GM23338 (cell line): Measurements from ENCODE around the gene CELF2. TPM values are rescaled to one million over a fixed set of nuclear protein-coding genes. Genes with fewer than 3 reads are reported as not detected.

ENCODE experiments used
- ATAC-seq: fragments of 200-7000 bp; cut with Tn5 transposase; 3 replicates; pipeline ENCODE4 v1.9.1; 2020
- DNase-seq: peaks from one replicate; pipeline ENCODE4 v3.0.0-alpha.2; 2015; ENCODE audit warnings: low spot score
- H2AFZ ChIP-seq: fragments of 200-600 bp; sonication (generic); 2 replicates; pipeline ENCODE4 v1.8.0; 2016; ENCODE audit warnings: antibody characterized with exemption, mild to moderate bottlenecking, moderate library complexity
- H3F3A ChIP-seq: fragments of 200-600 bp; sonication (generic); replicated peaks from 2 replicates; pipeline ENCODE4 v1.8.0; 2017; ENCODE audit warnings: antibody characterized with exemption, mixed run types, low read depth
- H3K27ac ChIP-seq: fragments of 200-600 bp; sonication (generic); 2 replicates; pipeline ENCODE4 v1.6.1; 2016; ENCODE audit warnings: low read depth
- H3K27me3 ChIP-seq: fragments of 200-600 bp; sonication (generic); 2 replicates; pipeline ENCODE4 v1.8.0; 2016; ENCODE audit warnings: mild to moderate bottlenecking, mixed run types, moderate library complexity; ENCODE audit not compliant: insufficient read depth
- H3K36me3 ChIP-seq: fragments of 200-600 bp; sonication (generic); 2 replicates; pipeline ENCODE4 v1.8.0; 2016; ENCODE audit warnings: mild to moderate bottlenecking; ENCODE audit not compliant: insufficient read depth
- H3K4me1 ChIP-seq: fragments of 200-600 bp; sonication (generic); 2 replicates; pipeline ENCODE4 v1.8.0; 2016; ENCODE audit warnings: mild to moderate bottlenecking, moderate library complexity; ENCODE audit not compliant: insufficient read depth
- H3K4me2 ChIP-seq: fragments of 200-600 bp; sonication (generic); 2 replicates; pipeline ENCODE4 v1.7.1; 2017; ENCODE audit warnings: mixed run types
- H3K4me3 ChIP-seq: fragments of 200-600 bp; sonication (generic); 2 replicates; pipeline ENCODE4 v1.6.1; 2016; ENCODE audit warnings: mixed run types
- H3K79me2 ChIP-seq: fragments of 200-600 bp; sonication (generic); replicated peaks from 2 replicates; pipeline ENCODE4 v1.8.0; 2017; ENCODE audit warnings: mild to moderate bottlenecking; ENCODE audit not compliant: insufficient read depth
- H3K9me2 ChIP-seq: fragments of 200-600 bp; sonication (generic); 2 replicates; pipeline ENCODE4 v1.8.0; 2017; ENCODE audit not compliant: insufficient read depth
- H4K20me1 ChIP-seq: fragments of 200-600 bp; sonication (generic); replicated peaks from 2 replicates; pipeline ENCODE4 v1.8.0; 2017; ENCODE audit warnings: mild to moderate bottlenecking; ENCODE audit not compliant: insufficient read depth
- H3K27ac Mint-ChIP-seq: 2 replicates; pipeline ENCODE4 v1.8.0; 2020; ENCODE audit warnings: inconsistent platforms, mild to moderate bottlenecking, moderate library complexity, mixed read lengths
- H3K27me3 Mint-ChIP-seq: 3 replicates; pipeline ENCODE4 v1.8.0; 2022; ENCODE audit warnings: low read depth, mild to moderate bottlenecking, moderate library complexity, mixed read lengths, inconsistent platforms; ENCODE audit not compliant: insufficient read depth, poor library complexity
- H3K36me3 Mint-ChIP-seq: 3 replicates; pipeline ENCODE4 v1.8.0; 2021; ENCODE audit warnings: low read depth, mild to moderate bottlenecking, inconsistent platforms, moderate library complexity, mixed read lengths
- H3K4me1 Mint-ChIP-seq: 3 replicates; pipeline ENCODE4 v1.8.0; 2020; ENCODE audit warnings: mild to moderate bottlenecking, inconsistent platforms, mixed read lengths
- H3K4me3 Mint-ChIP-seq: 3 replicates; pipeline ENCODE4 v1.8.0; 2021; ENCODE audit warnings: moderate library complexity, mild to moderate bottlenecking, inconsistent platforms, mixed read lengths
- H3K9me3 Mint-ChIP-seq: 3 replicates; pipeline ENCODE4 v1.8.0; 2020; ENCODE audit warnings: moderate library complexity, mild to moderate bottlenecking, inconsistent platforms, mixed read lengths
- CREB1 ChIP-seq: fragments of 250-450 bp; sonication (Bioruptor Pico); IDR thresholded peaks from 2 replicates; pipeline ENCODE4 v1.5.0; 2020; ENCODE audit warnings: low read depth, mild to moderate bottlenecking, moderate library complexity
- CTCF ChIP-seq, 2 experiments: fragments of 200-600 bp in 1 of 2; sonication (generic) in 1 of 2; conservative IDR thresholded peaks; 2 replicates each; pipeline versions ENCODE4 v1.5.1 to v1.6.1; 2016 to 2017; ENCODE audit warnings: antibody characterized with exemption in 2 of 2, low read depth in 2 of 2, mild to moderate bottlenecking in 2 of 2, moderate library complexity in 1 of 2
- ETS1 ChIP-seq: IDR thresholded peaks from 2 replicates; pipeline ENCODE4 v1.6.1; 2016; ENCODE audit warnings: antibody characterized with exemption
- EZH2 ChIP-seq: fragments of 200-600 bp; sonication (generic); IDR thresholded peaks from one replicate; pipeline ENCODE4 v1.8.0; 2017; ENCODE audit warnings: antibody characterized with exemption, mild to moderate bottlenecking, low read depth; ENCODE audit not compliant: unreplicated experiment
- EZH2phosphoT487 ChIP-seq: fragments of 200-600 bp; sonication (generic); IDR thresholded peaks from one replicate; pipeline ENCODE4 v1.8.1; 2018; ENCODE audit warnings: antibody characterized with exemption; ENCODE audit not compliant: unreplicated experiment
- JUNB ChIP-seq: IDR thresholded peaks from one replicate; pipeline ENCODE4 v1.6.1; 2016; ENCODE audit warnings: antibody characterized with exemption; ENCODE audit not compliant: unreplicated experiment
- NANOG ChIP-seq: IDR thresholded peaks from 2 replicates; pipeline ENCODE4 v1.6.1; 2016; ENCODE audit warnings: antibody characterized with exemption, borderline replicate concordance
- POLR2AphosphoS5 ChIP-seq: IDR thresholded peaks from 2 replicates; pipeline ENCODE4 v1.6.1; 2016; ENCODE audit warnings: antibody characterized with exemption, low read depth
- REST ChIP-seq: IDR thresholded peaks from one replicate; pipeline ENCODE4 v1.6.1; 2018; ENCODE audit warnings: antibody characterized with exemption; ENCODE audit not compliant: unreplicated experiment
- STAT1 ChIP-seq: IDR thresholded peaks from one replicate; pipeline ENCODE4 v1.6.1; 2016; ENCODE audit warnings: antibody characterized with exemption; ENCODE audit not compliant: unreplicated experiment
- ZNF114 ChIP-seq: fragments of 250-450 bp; sonication (Bioruptor Pico); IDR thresholded peaks from 2 replicates; pipeline ENCODE4 v1.5.0; 2020; ENCODE audit warnings: mild to moderate bottlenecking, moderate library complexity
- ZNF331 ChIP-seq: fragments of 250-450 bp; sonication (Bioruptor Pico); IDR thresholded peaks from 2 replicates; pipeline ENCODE4 v1.5.0; 2020; ENCODE audit warnings: low read depth, mild to moderate bottlenecking, moderate library complexity
- ZNF462 ChIP-seq: fragments of 250-450 bp; sonication (Bioruptor Pico); IDR thresholded peaks from 2 replicates; pipeline ENCODE4 v1.5.0; 2020; ENCODE audit warnings: mild to moderate bottlenecking, moderate library complexity
- polyA plus RNA-seq: library from polyadenylated mRNA; unstranded; fragments of >200 nt; fragmentation: Nextera tagmentation; extraction: Ambion mirVana; gene quantifications from 2 replicates; pipeline ENCODE4 v1.2.1, GENCODE V29; 2016
- total RNA-seq: library from RNA; depleted of rRNA; stranded (reverse); fragments of >200 nt; shearing (Covaris generic); gene quantifications from 2 replicates; pipeline ENCODE4 v1.2.3, GENCODE V29; 2014

Gene CELF2
- total and polyA plus RNA-seq, 2 experiments from 2014 or later, result 18.1 to 22.5 TPM

- Histone ChIP-seq H3K4me1 (no peaks in the 10 kb centered on the region), H3K4me3 (no peak overlapping the region), H3K9me2 (no peaks in the 10 kb centered on the region), H3K27me3 (no peaks in the 10 kb centered on the region), H2AFZ (no peak overlapping the region), H4K20me1 (no peaks in the 10 kb centered on the region; the same call in 1 of the 2 replicates), H3K4me2 (no peak overlapping the region), H3F3A (no peaks in the 10 kb centered on the region), H3K79me2 (no peaks in the 10 kb centered on the region), H3K27ac (no peak overlapping the region), H3K36me3 (no peaks in the 10 kb centered on the region)
- no peak overlapping the region for H3K4me3 Mint-ChIP-seq
- TF ChIP-seq EZH2 (no peak), JUNB (no peak), ETS1 (no peak), ZNF462 (CRISPR knock-in tag) (no peak), ZNF331 (no peak), CTCF (conservative IDR thresholded peaks at IDR 0.05; ENCODE audit: low read depth in 2 of 2) (no peak), CREB1 (no peak), EZH2phosphoT487 (no peak), NANOG (no peak), STAT1 (no peak), POLR2AphosphoS5 (no peak), REST (no peak), ZNF114 (no peak)
- H3K27me3 Mint-ChIP-seq, result peaks cover 1% of the 10 kb centered on the region
- H3K9me3 Mint-ChIP-seq, result no peaks in the 10 kb centered on the region
- no peaks in the 10 kb centered on the region; the same call in 2 of the 3 replicates for H3K36me3 Mint-ChIP-seq
- ATAC-seq, result no peak
- H3K27ac Mint-ChIP-seq, result no peak overlapping the region; the same call in 1 of the 2 replicates
- DNase-seq, result no peak
- peaks cover 7% of the 10 kb centered on the region; the same call in 2 of the 3 replicates for H3K4me1 Mint-ChIP-seq
Measured at GRCh38 chr10:11297136-11297535, 279.5 kb downstream of the CELF2 start.
